SJSA1 (cell line): ENCODE results near the gene DAP. TPM values are rescaled to one million over a fixed set of nuclear protein-coding genes. Genes with fewer than 3 reads are reported as not detected.

Source experiments
- DNase-seq, 2 experiments: peaks; one replicate each; pipeline ENCODE4 v3.0.0-alpha.2; 2015 to 2020; ENCODE audit warnings: low spot score in 2 of 2, low read depth in 1 of 2
- H3K27ac ChIP-seq: fragments of 250-450 bp; sonication (Bioruptor Pico); 2 replicates; pipeline ENCODE4 v1.5.1; 2020; ENCODE audit warnings: mild to moderate bottlenecking, moderate library complexity
- H3K27me3 ChIP-seq: fragments of 250-450 bp; sonication (Bioruptor Pico); replicated peaks from 2 replicates; pipeline ENCODE4 v1.5.1; 2020; ENCODE audit warnings: mild to moderate bottlenecking, moderate library complexity
- H3K36me3 ChIP-seq: fragments of 250-450 bp; sonication (Bioruptor Pico); 2 replicates; pipeline ENCODE4 v1.5.1; 2020; ENCODE audit warnings: mild to moderate bottlenecking
- H3K4me1 ChIP-seq: fragments of 250-450 bp; sonication (Bioruptor Pico); replicated peaks from 2 replicates; pipeline ENCODE4 v1.6.1; 2021; ENCODE audit warnings: mild to moderate bottlenecking
- H3K4me3 ChIP-seq: fragments of 250-450 bp; sonication (Bioruptor Pico); 2 replicates; pipeline ENCODE4 v1.5.1; 2020; ENCODE audit warnings: mild to moderate bottlenecking
- H3K9me3 ChIP-seq: fragments of 250-450 bp; sonication (Bioruptor Pico); replicated peaks from 2 replicates; pipeline ENCODE4 v1.5.1; 2020; ENCODE audit warnings: mild to moderate bottlenecking
- total RNA-seq: library from RNA; depleted of rRNA; stranded (reverse); fragments of >200 nt; shearing (Covaris generic); gene quantifications from 2 replicates; pipeline ENCODE4 v1.2.3, GENCODE V29; 2014

The DAP gene
- total RNA-seq, 1 experiment from 2014 or later = 64.6 TPM

- Histone ChIP-seq H3K36me3 (peaks cover 57% of the 10 kb centered on the region), H3K4me1 (peaks cover 60% of the 10 kb centered on the region), H3K4me3 (no peak overlapping the region), H3K27me3 (no peaks in the 10 kb centered on the region), H3K27ac (no peak overlapping the region), H3K9me3 (no peaks in the 10 kb centered on the region)
- peak in 1 of 2 experiments; percentile 42 for DNase-seq
Observed at GRCh38 chr5:10707198-10708142, 53.6 kb downstream of the DAP start.

- Histone ChIP-seq H3K27ac (0 out of 2 replicates have a peak overlapping the region, but pooled peaks have one; percentile 4), H3K27me3 (no peaks in the 10 kb centered on the region), H3K4me1 (peaks cover 70% of the 10 kb centered on the region), H3K36me3 (peaks cover 50% of the 10 kb centered on the region), H3K4me3 (no peak overlapping the region), H3K9me3 (no peaks in the 10 kb centered on the region)
- DNase-seq = no peak
Observed at GRCh38 chr5:10706326-10706725, 54.7 kb downstream of the DAP start.

- H3K36me3 ChIP-seq = peaks cover 49% of the 10 kb centered on the region
- no peaks in the 10 kb centered on the region for H3K27me3 ChIP-seq
- H3K9me3 ChIP-seq = no peaks in the 10 kb centered on the region
- H3K27ac ChIP-seq = peak overlapping the region; percentile 49
- peaks cover 74% of the 10 kb centered on the region for H3K4me1 ChIP-seq
- DNase-seq = no peak
- H3K4me3 ChIP-seq = no peak overlapping the region
Observed at GRCh38 chr5:10705747-10706146, 55.3 kb downstream of the DAP start.

GRCh38 chr5:10704949-10705621, 55.9 kb downstream of the DAP start:
- peaks cover 50% of the 10 kb centered on the region for H3K36me3 ChIP-seq
- H3K9me3 ChIP-seq = no peaks in the 10 kb centered on the region
- H3K27me3 ChIP-seq = no peaks in the 10 kb centered on the region
- H3K4me1 ChIP-seq = peaks cover 74% of the 10 kb centered on the region
- DNase-seq = peak in 1 of 2 experiments; percentile 43
- H3K27ac ChIP-seq = peak overlapping the region; percentile 49
- no peak overlapping the region for H3K4me3 ChIP-seq

DNA sequence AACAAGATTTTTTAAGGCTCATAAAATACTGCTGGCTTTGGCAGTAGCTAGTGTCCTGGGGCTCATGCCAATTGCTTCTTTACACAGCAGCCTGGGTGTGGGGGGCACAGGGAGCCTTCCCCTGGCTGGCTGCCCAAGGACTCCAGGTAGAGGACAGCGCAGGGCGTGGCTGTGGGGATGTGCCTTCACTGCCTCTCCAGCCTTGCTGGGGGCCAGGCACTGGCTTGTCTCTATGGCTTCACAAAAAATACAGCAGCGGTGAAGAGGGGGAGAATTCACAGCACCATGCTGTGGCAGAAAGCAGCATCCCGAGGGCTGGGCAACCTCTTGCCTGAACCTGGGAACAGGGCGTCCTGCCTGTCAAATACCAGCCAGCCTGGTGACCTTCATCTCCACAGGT, 57.4 kb downstream of the DAP start:
- no peak overlapping the region for H3K27ac ChIP-seq
- peaks cover 46% of the 10 kb centered on the region for H3K36me3 ChIP-seq
- H3K9me3 ChIP-seq = no peaks in the 10 kb centered on the region
- peaks cover 73% of the 10 kb centered on the region for H3K4me1 ChIP-seq
- no peak overlapping the region for H3K4me3 ChIP-seq
- no peaks in the 10 kb centered on the region for H3K27me3 ChIP-seq
- no peak for DNase-seq

GRCh38 chr5:10702911-10703491, 58.0 kb downstream of the DAP start:
- no peak overlapping the region for H3K4me3 ChIP-seq
- H3K36me3 ChIP-seq = peaks cover 45% of the 10 kb centered on the region
- peak overlapping the region; percentile 71 for H3K27ac ChIP-seq
- no peaks in the 10 kb centered on the region for H3K27me3 ChIP-seq
- peaks cover 66% of the 10 kb centered on the region for H3K4me1 ChIP-seq
- DNase-seq = peak in 1 of 2 experiments; percentile 44
- no peaks in the 10 kb centered on the region for H3K9me3 ChIP-seq

DNA sequence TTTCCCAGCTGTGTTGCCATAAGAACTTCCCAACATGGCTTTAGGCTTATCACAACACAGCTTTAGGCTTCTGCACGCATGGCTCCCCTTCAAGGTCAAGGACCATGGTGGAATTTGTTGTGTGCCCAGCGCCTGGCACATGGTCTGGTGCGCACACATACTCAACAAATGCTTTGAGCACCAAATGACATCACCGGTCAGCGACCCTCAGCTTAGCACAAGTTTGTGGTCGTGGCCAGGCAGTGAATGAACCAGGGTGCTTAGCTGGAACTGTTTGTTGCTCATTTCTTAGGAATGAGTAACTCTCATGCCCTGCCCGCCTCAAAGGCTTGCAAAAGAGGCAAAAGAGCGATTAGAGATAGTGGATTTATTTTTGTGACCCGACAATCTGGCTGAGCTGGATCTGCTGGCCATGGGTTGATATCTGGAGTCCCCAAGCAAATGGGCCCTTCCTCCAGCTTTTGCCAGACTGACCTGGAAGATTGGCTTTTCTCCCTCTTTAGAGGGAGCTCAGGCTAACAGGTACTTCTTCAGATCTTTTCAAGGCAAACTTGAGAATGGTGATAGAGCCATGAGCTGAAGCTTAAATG, 58.9 kb downstream of the DAP start:
- DNase-seq = peak; percentile 91 to 95
- H3K27me3 ChIP-seq = no peaks in the 10 kb centered on the region
- H3K9me3 ChIP-seq = no peaks in the 10 kb centered on the region
- no peak overlapping the region for H3K4me3 ChIP-seq
- peak overlapping the region; percentile 71 for H3K27ac ChIP-seq
- peaks cover 45% of the 10 kb centered on the region for H3K36me3 ChIP-seq
- peaks cover 57% of the 10 kb centered on the region for H3K4me1 ChIP-seq

GRCh38 chr5:10701567-10702039, 59.4 kb downstream of the DAP start:
- Histone ChIP-seq H3K27ac (peak overlapping the region; percentile 71), H3K36me3 (peaks cover 47% of the 10 kb centered on the region), H3K4me1 (peaks cover 52% of the 10 kb centered on the region), H3K9me3 (no peaks in the 10 kb centered on the region), H3K4me3 (no peak overlapping the region), H3K27me3 (no peaks in the 10 kb centered on the region)
- peak; percentile 64 to 74 for DNase-seq

GRCh38 chr5:10700516-10700915, 60.5 kb downstream of the DAP start:
- no peak overlapping the region for H3K27ac ChIP-seq
- no peaks in the 10 kb centered on the region for H3K27me3 ChIP-seq
- H3K4me1 ChIP-seq = peaks cover 52% of the 10 kb centered on the region

GRCh38 chr5:10699987-10700386, 61.0 kb downstream of the DAP start:
- H3K4me3 ChIP-seq = no peak overlapping the region
- H3K9me3 ChIP-seq = no peaks in the 10 kb centered on the region
- H3K27me3 ChIP-seq = no peaks in the 10 kb centered on the region
- DNase-seq = no peak
- H3K36me3 ChIP-seq = peaks cover 46% of the 10 kb centered on the region
- H3K27ac ChIP-seq = no peak overlapping the region
- peaks cover 52% of the 10 kb centered on the region for H3K4me1 ChIP-seq

More at GRCh38 chr5:10700516-10700915, 60.5 kb downstream of the DAP start:
- Histone ChIP-seq H3K9me3 (no peaks in the 10 kb centered on the region), H3K36me3 (peaks cover 44% of the 10 kb centered on the region), H3K4me3 (no peak overlapping the region)
- no peak for DNase-seq

GRCh38 chr5:10699281-10699874, 61.7 kb downstream of the DAP start:
- Histone ChIP-seq H3K27ac (no peak overlapping the region), H3K9me3 (no peaks in the 10 kb centered on the region), H3K4me3 (no peak overlapping the region), H3K4me1 (peaks cover 49% of the 10 kb centered on the region), H3K27me3 (no peaks in the 10 kb centered on the region), H3K36me3 (peaks cover 49% of the 10 kb centered on the region)
- no peak for DNase-seq

GRCh38 chr5:10695759-10696543, 65.1 kb downstream of the DAP start:
- no peak for DNase-seq
- H3K4me1 ChIP-seq = peaks cover 48% of the 10 kb centered on the region
- H3K27ac ChIP-seq = 0 out of 2 replicates have a peak overlapping the region, but pooled peaks have one; percentile 4
- H3K4me3 ChIP-seq = no peak overlapping the region
- no peaks in the 10 kb centered on the region for H3K27me3 ChIP-seq
- H3K36me3 ChIP-seq = peaks cover 45% of the 10 kb centered on the region
- H3K9me3 ChIP-seq = no peaks in the 10 kb centered on the region
